Adrenal gland (tissue), 12 donors: ENCODE data around the gene CCSER1. TPM values are rescaled to one million over a fixed set of nuclear protein-coding genes. Genes with fewer than 3 reads are reported as not detected.

Experiments used
- DNase-seq, 7 donors: peaks; one replicate each; pipeline ENCODE4 v3.0.0-alpha.2; 2019 to 2020
- H3K27ac ChIP-seq, 5 donors: fragments of 200-600 bp; sonication (generic) in 4 of 5; 1 replicate in 3 of 5; 2 replicates in 2 of 5; pipeline versions ENCODE4 v1.5.1 to v1.8.0; 2016 to 2020; ENCODE audit warnings: mild to moderate bottlenecking in 1 of 5
- H3K27me3 ChIP-seq: fragments of 200-600 bp; 2 replicates; pipeline ENCODE4 v1.8.0; 2021
- H3K36me3 ChIP-seq, 2 donors: fragments of 200-600 bp; replicated peaks in 1 of 2; 1 replicate in 1 of 2; 2 replicates in 1 of 2; pipeline versions ENCODE4 v1.5.1 to v1.8.0; 2018 to 2022
- H3K4me1 ChIP-seq, 2 donors: fragments of 200-600 bp; replicated peaks in 1 of 2; 1 replicate in 1 of 2; 2 replicates in 1 of 2; pipeline versions ENCODE4 v1.5.1 to v1.8.0; 2018 to 2021
- H3K4me3 ChIP-seq, 4 donors: fragments of 200-600 bp; sonication (generic) in 3 of 4; one replicate each; pipeline ENCODE4 v1.5.1; 2016 to 2018
- H3K9me3 ChIP-seq, 3 donors: fragments of 200-600 bp; sonication (generic) in 1 of 3; replicated peaks in 1 of 3; 1 replicate in 2 of 3; 2 replicates in 1 of 3; pipeline versions ENCODE4 v1.5.1 to v1.8.0; 2016 to 2021
- CTCF ChIP-seq, 6 experiments: fragments of 450-650 bp in 4 of 6; fragments of 200-600 bp in 2 of 6; sonication (generic) in 1 of 6; IDR thresholded peaks; 1 replicate in 5 of 6; 2 replicates in 1 of 6; pipeline versions ENCODE4 v1.5.1 to v1.8.0; 2016 to 2021; ENCODE audit warnings: antibody characterized with exemption in 6 of 6, mild to moderate bottlenecking in 2 of 6, moderate library complexity in 1 of 6
- POLR2A ChIP-seq, 2 donors: fragments of 450-650 bp; IDR thresholded peaks; one replicate each; pipeline ENCODE4 v1.6.1; 2017; ENCODE audit warnings: antibody characterized with exemption in 2 of 2, mild to moderate bottlenecking in 2 of 2, moderate library complexity in 1 of 2
- WGBS, 4 donors: extraction: QIAGEN DNeasy Blood & Tissue Kit in 2 of 4; methylation state at CpG; one replicate each; pipeline versions ENCODE4 v1.1.5 to v1.1.7; 2013 to 2017; 5-methylcytosine and 5-hydroxymethylcytosine counted together
- intact Hi-C, 2 donors: fragments of 100-400 bp; cut with DNase I; formaldehyde crosslinking; loops; one replicate each; pipeline versions ENCODE4 v1.14.1 to v1.15.0; 2022 to 2023
- polyA plus RNA-seq, 3 donors: library from polyadenylated mRNA; stranded (reverse); fragments of 200-250 nt in 2 of 3; fragments of 350-450 nt in 1 of 3; fragmentation: Illumina TruSeq in 1 of 3; extraction: RNeasy Lipid Tissue Mini Kit (QIAGEN cat#74804) in 1 of 3; gene quantifications; one replicate each; pipeline ENCODE4 v1.2.3, GENCODE V29; 2013 to 2014
- total RNA-seq, 9 donors: library from RNA; depleted of rRNA in 4 of 9; stranded (reverse); fragments of >200 nt in 4 of 9; fragments of 120-200 nt in 1 of 9; fragmentation: NEBNext Ultra II Directional in 1 of 9; extraction: Animal tissue kit (Norgen Biotek cat#: 25700) in 1 of 9; gene quantifications; one replicate each; pipeline versions ENCODE4 v1.1.0 to v1.2.4, GENCODE V29; 2013 to 2023
- donor health status: healthy with polysubstance abuse.
- donor health status: Bipolar disorder and iron deficiency.
- donor health status: DM: yes; HTN: yes; CAD: no.
- donor health status: DM: no; HTN: no; CAD: no.
- donor health status: DM: no; HTN: no; CAD: no.
- donor health status: DM: yes; HTN: yes; CAD: no.

CCSER1 gene
- total and polyA plus RNA-seq, 12 donors, result 0.14 to 11.7 (median 2.3) TPM; not detected in 1

GRCh38 chr4:91283726-91284230 is 1156.6 kb downstream of the CCSER1 start:
- Histone ChIP-seq H3K9me3 (no peaks in the 10 kb centered on the region), H3K4me3 (no peak overlapping the region), H3K27me3 (no peaks in the 10 kb centered on the region), H3K36me3 (no peaks in the 10 kb centered on the region), H3K27ac (no peak overlapping the region), H3K4me1 (no peaks in the 10 kb centered on the region)
- TF ChIP-seq POLR2A (IDR thresholded peaks at IDR 0.05) (no peak), CTCF (IDR thresholded peaks at IDR 0.05) (no peak)
- WGBS, 4 donors, result 80 to 95% (median 92%) methylated on average over 1 of the region's 1 CpG
- no peak for DNase-seq
- intact Hi-C loops, result no loop called here

GRCh38 chr4:91284480-91284879 is 1157.3 kb downstream of the CCSER1 start:
- H3K4me1 ChIP-seq, result no peaks in the 10 kb centered on the region
- intact Hi-C loops, result no loop called here
- no peaks in the 10 kb centered on the region for H3K9me3 ChIP-seq
- no peak for DNase-seq
- H3K27me3 ChIP-seq, result no peaks in the 10 kb centered on the region
- no peak overlapping the region for H3K27ac ChIP-seq
- no peaks in the 10 kb centered on the region for H3K36me3 ChIP-seq
- 87 to 91% (median 89%) methylated on average over 3 of the region's 3 CpGs for WGBS, 4 donors
- TF ChIP-seq POLR2A (IDR thresholded peaks at IDR 0.05) (no peak), CTCF (IDR thresholded peaks at IDR 0.05) (no peak)
- no peak overlapping the region for H3K4me3 ChIP-seq

GRCh38 chr4:91285487-91285886 is 1158.3 kb downstream of the CCSER1 start:
- 77 to 87% (median 86%) methylated on average over 2 of the region's 2 CpGs for WGBS, 4 donors
- intact Hi-C loops, result no loop called here
- no peaks in the 10 kb centered on the region for H3K9me3 ChIP-seq
- no peak for DNase-seq
- H3K27me3 ChIP-seq, result no peaks in the 10 kb centered on the region
- no peaks in the 10 kb centered on the region for H3K36me3 ChIP-seq
- H3K27ac ChIP-seq, result no peak overlapping the region
- no peaks in the 10 kb centered on the region for H3K4me1 ChIP-seq
- H3K4me3 ChIP-seq, result no peak overlapping the region
- TF ChIP-seq POLR2A (IDR thresholded peaks at IDR 0.05) (no peak), CTCF (IDR thresholded peaks at IDR 0.05) (no peak)

GRCh38 chr4:91288702-91289311 is 1161.6 kb downstream of the CCSER1 start:
- H3K27ac ChIP-seq, result no peak overlapping the region

More at GRCh38 chr4:91288702-91289311, 1161.6 kb downstream of the CCSER1 start:
- 72 to 81% (median 78%) methylated on average over 2 of the region's 2 CpGs for WGBS, 4 donors
- TF ChIP-seq POLR2A (IDR thresholded peaks at IDR 0.05), result no peak
- no peak for TF ChIP-seq CTCF (IDR thresholded peaks at IDR 0.05)
- no peaks in the 10 kb centered on the region for H3K27me3 ChIP-seq
- intact Hi-C loops, result no loop called here
- H3K4me3 ChIP-seq, result no peak overlapping the region
- no peak for DNase-seq
- H3K36me3 ChIP-seq, result no peaks in the 10 kb centered on the region
- H3K9me3 ChIP-seq, result no peaks in the 10 kb centered on the region
- no peaks in the 10 kb centered on the region for H3K4me1 ChIP-seq
